ENCODE measurements around the gene KIF1B. TPM values are rescaled to one million over a fixed set of nuclear protein-coding genes. Genes with fewer than 3 reads are reported as not detected.

The KIF1B gene
- total RNA-seq, 1 experiment from 2014 or later: 57.7 TPM

DNA sequence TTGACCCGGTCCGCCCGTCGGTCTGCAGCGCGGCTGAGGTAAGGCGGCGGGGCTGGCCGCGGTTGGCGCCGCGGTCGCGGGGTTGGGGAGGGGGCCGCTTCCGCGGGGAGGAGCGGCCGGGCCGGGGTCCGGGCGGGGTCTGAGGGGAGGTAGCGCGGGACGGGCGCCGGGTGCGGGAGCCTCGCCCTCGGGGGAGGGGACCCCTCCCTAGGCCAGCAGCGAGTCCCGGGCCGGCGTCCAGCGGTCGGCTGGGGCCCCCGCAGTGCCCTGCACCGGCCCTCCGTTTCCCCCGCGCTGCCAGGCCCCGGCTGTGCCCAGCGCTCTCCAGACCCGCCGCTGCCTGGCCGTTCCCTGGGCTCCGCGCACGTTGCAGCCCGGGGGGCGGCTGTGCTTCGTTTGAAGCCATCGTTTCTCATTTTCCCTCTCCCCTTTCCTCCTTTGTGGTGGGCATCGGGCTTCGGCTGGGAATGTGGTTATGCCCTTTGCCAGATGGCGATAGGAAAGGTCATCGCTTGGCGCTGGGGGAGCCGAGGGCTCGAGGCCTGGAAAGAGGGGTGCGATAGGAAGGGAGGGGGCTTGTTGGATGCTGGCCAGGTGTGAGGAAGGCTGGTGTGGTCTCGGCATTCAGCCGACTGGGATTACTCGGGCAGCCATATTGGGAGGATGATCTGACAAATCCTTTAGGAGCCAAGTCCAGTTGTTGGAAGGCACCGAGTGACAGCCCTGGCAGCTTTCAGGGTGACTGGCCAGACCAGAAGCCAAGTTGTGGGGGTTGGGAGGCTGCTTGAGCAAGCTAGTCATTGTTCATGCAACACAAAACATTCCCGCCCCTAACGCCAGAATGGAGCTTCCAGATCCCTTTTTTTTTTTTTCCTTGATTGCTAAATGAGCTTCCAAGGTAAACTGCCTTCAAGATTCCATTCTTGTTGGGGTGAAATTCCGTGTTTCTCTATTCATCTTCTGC lies 753 bp downstream of the KIF1B start:
- no peak overlapping the region for H2BK15ac ChIP-seq (ENCODE audit: low read depth, low read length)
- H3K9me3 ChIP-seq (ENCODE audit: control insufficient read depth, low read depth, low read length): no peaks in the 10 kb centered on the region
- no peak overlapping the region for H3K56ac ChIP-seq (ENCODE audit: insufficient read length, low read depth, low read length)
- TF ChIP-seq, protein P1, sequence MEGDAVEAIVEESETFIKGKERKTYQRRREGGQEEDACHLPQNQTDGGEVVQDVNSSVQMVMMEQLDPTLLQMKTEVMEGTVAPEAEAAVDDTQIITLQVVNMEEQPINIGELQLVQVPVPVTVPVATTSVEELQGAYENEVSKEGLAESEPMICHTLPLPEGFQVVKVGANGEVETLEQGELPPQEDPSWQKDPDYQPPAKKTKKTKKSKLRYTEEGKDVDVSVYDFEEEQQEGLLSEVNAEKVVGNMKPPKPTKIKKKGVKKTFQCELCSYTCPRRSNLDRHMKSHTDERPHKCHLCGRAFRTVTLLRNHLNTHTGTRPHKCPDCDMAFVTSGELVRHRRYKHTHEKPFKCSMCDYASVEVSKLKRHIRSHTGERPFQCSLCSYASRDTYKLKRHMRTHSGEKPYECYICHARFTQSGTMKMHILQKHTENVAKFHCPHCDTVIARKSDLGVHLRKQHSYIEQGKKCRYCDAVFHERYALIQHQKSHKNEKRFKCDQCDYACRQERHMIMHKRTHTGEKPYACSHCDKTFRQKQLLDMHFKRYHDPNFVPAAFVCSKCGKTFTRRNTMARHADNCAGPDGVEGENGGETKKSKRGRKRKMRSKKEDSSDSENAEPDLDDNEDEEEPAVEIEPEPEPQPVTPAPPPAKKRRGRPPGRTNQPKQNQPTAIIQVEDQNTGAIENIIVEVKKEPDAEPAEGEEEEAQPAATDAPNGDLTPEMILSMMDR (conservative IDR thresholded peaks at IDR 0.05): no peak
- H3K9ac ChIP-seq (ENCODE audit: extremely low read depth, insufficient read length, low read length): peak overlapping the region; percentile 87
- H3T11ph ChIP-seq (ENCODE audit: low read length): no peak overlapping the region
- no peaks in the 10 kb centered on the region for H3K79me1 ChIP-seq (ENCODE audit: insufficient read depth, low read depth, low read length, poor library complexity, severe bottlenecking)
- H3K9me3 Mint-ChIP-seq: no peaks in the 10 kb centered on the region
- H3K27ac Mint-ChIP-seq: peak overlapping the region; percentile 90 to 96 (median 93); a peak in 6 of 7 replicates
- H4K8ac ChIP-seq (replicated peaks; ENCODE audit: insufficient read length, low read depth, low read length): no peak overlapping the region
- H3K4ac ChIP-seq (ENCODE audit: low read depth, low read length): no peak overlapping the region
- H2AK5ac ChIP-seq (ENCODE audit: insufficient read length, low read length): no peak overlapping the region
- H3K18ac ChIP-seq (ENCODE audit: insufficient read length, low read depth, low read length): peak overlapping the region; percentile 53
- H4K91ac ChIP-seq (ENCODE audit: insufficient read length, low read depth, low read length): no peak overlapping the region
- no peak overlapping the region for H2BK12ac ChIP-seq (ENCODE audit: insufficient read length, low read depth, low read length)
- H3K36me3 Mint-ChIP-seq (ENCODE audit: insufficient read depth in 1 of 3, low read depth in 3 of 3): no peaks in the 10 kb centered on the region; a peak in 1 of 7 replicates
- no peaks in the 10 kb centered on the region; the same call in 1 of the 2 replicates for H3K4me1 ChIP-seq (ENCODE audit: insufficient read depth, low read length)
- peaks cover 28 to 35% of the 10 kb centered on the region in 2 experiments for H3K4me1 Mint-ChIP-seq
- H3K23ac ChIP-seq (ENCODE audit: insufficient read length, low read depth, low read length): no peak overlapping the region
- no peak overlapping the region for H2BK5ac ChIP-seq (ENCODE audit: insufficient read length, low read length)
- peak overlapping the region; percentile 72 for H3K14ac ChIP-seq (ENCODE audit: insufficient read depth, low read length)
- peaks cover 30% of the 10 kb centered on the region for H3K79me2 ChIP-seq (ENCODE audit: insufficient read depth, low read length)
- H2BK20ac ChIP-seq (ENCODE audit: low read depth, low read length, poor library complexity, severe bottlenecking): no peak overlapping the region
- peak; percentile 62 for DNase-seq
- no peak overlapping the region for H2BK120ac ChIP-seq (ENCODE audit: low read depth, low read length, poor library complexity, severe bottlenecking)
- no peaks in the 10 kb centered on the region for H3K27me3 ChIP-seq (ENCODE audit: insufficient read depth, low read length)
- H3K4me3 Mint-ChIP-seq: peak overlapping the region; percentile 94 to 98
- no CpG with 5 or more reads among the region's 69 CpGs for WGBS (ENCODE audit: extremely low coverage, insufficient read length, low lambda C conversion rate)
- no peak overlapping the region for H3K27ac ChIP-seq (ENCODE audit: insufficient read length, low read depth, low read length)
- H3K4me2 ChIP-seq (ENCODE audit: insufficient read depth, insufficient read length, low read length): peak overlapping the region; percentile 74
- H4K20me1 ChIP-seq (ENCODE audit: control insufficient read depth, insufficient read depth, insufficient read length): no peaks in the 10 kb centered on the region
- H4K5ac ChIP-seq (ENCODE audit: insufficient read length, low read depth, low read length): peak overlapping the region; percentile 1
- H3K27me3 Mint-ChIP-seq (ENCODE audit: low read depth): no peaks in the 10 kb centered on the region
- no peak overlapping the region for H2AFZ ChIP-seq (ENCODE audit: low read length)
- peaks cover 10% of the 10 kb centered on the region for H3K23me2 ChIP-seq (ENCODE audit: insufficient read length, low read depth, low read length, poor library complexity, severe bottlenecking)
